D721Med (cell line): ENCODE results near the gene STARD3.

Experiments used
- DNase-seq: peaks from one replicate; pipeline ENCODE4 v3.0.0; 2011; ENCODE audit warnings: low spot score; ENCODE audit not compliant: insufficient read length
- FAIRE-seq: peaks from 2 replicates; lab custom pipeline; 2011; peaks lifted over from hg19 to GRCh38; lab: Jason Lieb, UNC
- CTCF ChIP-seq: IDR thresholded peaks from 2 replicates; pipeline ENCODE4 v1.5.1; 2012; ENCODE audit warnings: mild to moderate bottlenecking, control low read depth; ENCODE audit not compliant: insufficient read depth; ENCODE audit errors: missing control alignments

STARD3 gene

GRCh38 chr17:39711851-39712250 lies 74.9 kb downstream of the STARD3 start:
- FAIRE-seq: no peak
- TF ChIP-seq CTCF: no peak
- DNase-seq: no peak
